OCI-LY3 (cell line): ENCODE measurements around the gene ARID1B.

Source experiments
- H2AFZ ChIP-seq: fragments of 200-600, 300-600 bp; shearing (Covaris generic); 2 replicates; pipeline ENCODE4 v1.6.0; 2014; ENCODE audit warnings: antibody characterized with exemption, low read depth, low read length
- H3K27ac ChIP-seq: fragments of 200-600, 300-600 bp; sonication (generic); 2 replicates; pipeline ENCODE4 v1.5.1; 2014; ENCODE audit warnings: mild to moderate bottlenecking, low read length, moderate library complexity, mixed read lengths
- H3K27me3 ChIP-seq: fragments of 200-600, 300-600 bp; sonication (generic); 2 replicates; pipeline ENCODE4 v1.6.1; 2014; ENCODE audit warnings: low read depth, low read length, mixed read lengths
- H3K36me3 ChIP-seq: fragments of 200-600, 300-600 bp; sonication (generic); replicated peaks from 2 replicates; pipeline ENCODE3; 2014; ENCODE audit warnings: low read depth, low read length, mixed read lengths
- H3K4me1 ChIP-seq: fragments of 300-600, 200-600 bp; sonication (generic); 2 replicates; pipeline ENCODE4 v1.6.1; 2014; ENCODE audit warnings: low read length, mixed read lengths
- H3K4me2 ChIP-seq: fragments of 200-600, 300-600 bp; sonication (generic); 2 replicates; pipeline ENCODE4 v1.6.1; 2014; ENCODE audit warnings: low read length, mixed read lengths
- H3K4me3 ChIP-seq: fragments of 300-600, 200-600 bp; sonication (generic); 2 replicates; pipeline ENCODE4 v1.5.1; 2014; ENCODE audit warnings: antibody characterized with exemption, mild to moderate bottlenecking, low read length, moderate library complexity
- H3K79me2 ChIP-seq: fragments of 300-600, 200-600 bp; shearing (Covaris generic); 2 replicates; pipeline ENCODE4 v1.6.1; 2014; ENCODE audit warnings: mild to moderate bottlenecking, low read length, mixed read lengths
- H3K9ac ChIP-seq: fragments of 300-600, 200-600 bp; shearing (Covaris generic); 2 replicates; pipeline ENCODE4 v1.6.0; 2014; ENCODE audit warnings: mild to moderate bottlenecking, low read length, moderate library complexity
- H3K9me3 ChIP-seq: fragments of 200-600, 300-600 bp; shearing (Covaris generic); 2 replicates; pipeline ENCODE4 v1.6.1; 2014; ENCODE audit warnings: low read length, mixed read lengths; ENCODE audit not compliant: insufficient read depth
- H4K20me1 ChIP-seq: fragments of 200-600, 300-600 bp; sonication (generic); 2 replicates; pipeline ENCODE4 v1.6.1; 2016; ENCODE audit warnings: low read length, mixed read lengths; ENCODE audit not compliant: insufficient read depth
- EZH2phosphoT487 ChIP-seq: fragments of 200-600 bp; shearing (Covaris generic); IDR thresholded peaks from 2 replicates; pipeline ENCODE4 v1.6.1; 2018; ENCODE audit warnings: antibody characterized with exemption, mixed run types, low read depth
- TF ChIP-seq, protein P1 (sequence below): fragments of 200-600, 300-600 bp; sonication (generic); IDR thresholded peaks from 2 replicates; pipeline ENCODE4 v1.5.1; 2014; ENCODE audit warnings: antibody characterized with exemption, low read length, low read depth

Gene ARID1B

DNA sequence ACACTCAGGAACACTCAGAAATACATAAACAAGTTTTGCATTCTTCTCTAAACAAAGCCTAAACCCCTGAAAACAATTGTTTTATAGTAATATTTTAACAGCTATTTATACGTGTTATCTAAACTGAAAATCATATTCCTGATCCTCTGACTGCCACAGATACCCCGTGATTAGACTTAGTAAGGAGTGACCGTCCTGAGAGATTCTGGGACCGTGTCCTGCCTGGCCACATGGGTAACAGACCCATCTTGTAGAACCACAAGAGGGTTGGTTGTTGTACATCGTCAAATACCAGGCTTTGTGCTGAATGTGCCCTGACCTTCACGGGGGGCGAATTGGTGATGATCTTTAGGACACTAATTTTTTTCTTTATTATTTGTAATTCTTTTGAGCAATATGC lies 331.7 kb downstream of the ARID1B start:
- H3K4me1 ChIP-seq = peaks cover 9% of the 10 kb centered on the region
- TF ChIP-seq, protein P1, sequence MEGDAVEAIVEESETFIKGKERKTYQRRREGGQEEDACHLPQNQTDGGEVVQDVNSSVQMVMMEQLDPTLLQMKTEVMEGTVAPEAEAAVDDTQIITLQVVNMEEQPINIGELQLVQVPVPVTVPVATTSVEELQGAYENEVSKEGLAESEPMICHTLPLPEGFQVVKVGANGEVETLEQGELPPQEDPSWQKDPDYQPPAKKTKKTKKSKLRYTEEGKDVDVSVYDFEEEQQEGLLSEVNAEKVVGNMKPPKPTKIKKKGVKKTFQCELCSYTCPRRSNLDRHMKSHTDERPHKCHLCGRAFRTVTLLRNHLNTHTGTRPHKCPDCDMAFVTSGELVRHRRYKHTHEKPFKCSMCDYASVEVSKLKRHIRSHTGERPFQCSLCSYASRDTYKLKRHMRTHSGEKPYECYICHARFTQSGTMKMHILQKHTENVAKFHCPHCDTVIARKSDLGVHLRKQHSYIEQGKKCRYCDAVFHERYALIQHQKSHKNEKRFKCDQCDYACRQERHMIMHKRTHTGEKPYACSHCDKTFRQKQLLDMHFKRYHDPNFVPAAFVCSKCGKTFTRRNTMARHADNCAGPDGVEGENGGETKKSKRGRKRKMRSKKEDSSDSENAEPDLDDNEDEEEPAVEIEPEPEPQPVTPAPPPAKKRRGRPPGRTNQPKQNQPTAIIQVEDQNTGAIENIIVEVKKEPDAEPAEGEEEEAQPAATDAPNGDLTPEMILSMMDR = no peak
- TF ChIP-seq EZH2phosphoT487 = no peak
- H3K27me3 ChIP-seq = no peaks in the 10 kb centered on the region
- H3K9me3 ChIP-seq = no peaks in the 10 kb centered on the region
- no peak overlapping the region for H3K4me2 ChIP-seq
- H3K27ac ChIP-seq = no peak overlapping the region
- no peak overlapping the region for H3K9ac ChIP-seq
- no peaks in the 10 kb centered on the region for H4K20me1 ChIP-seq
- H3K79me2 ChIP-seq = no peaks in the 10 kb centered on the region
- H3K36me3 ChIP-seq = no peaks in the 10 kb centered on the region
- H2AFZ ChIP-seq = no peak overlapping the region
- H3K4me3 ChIP-seq = no peak overlapping the region

DNA sequence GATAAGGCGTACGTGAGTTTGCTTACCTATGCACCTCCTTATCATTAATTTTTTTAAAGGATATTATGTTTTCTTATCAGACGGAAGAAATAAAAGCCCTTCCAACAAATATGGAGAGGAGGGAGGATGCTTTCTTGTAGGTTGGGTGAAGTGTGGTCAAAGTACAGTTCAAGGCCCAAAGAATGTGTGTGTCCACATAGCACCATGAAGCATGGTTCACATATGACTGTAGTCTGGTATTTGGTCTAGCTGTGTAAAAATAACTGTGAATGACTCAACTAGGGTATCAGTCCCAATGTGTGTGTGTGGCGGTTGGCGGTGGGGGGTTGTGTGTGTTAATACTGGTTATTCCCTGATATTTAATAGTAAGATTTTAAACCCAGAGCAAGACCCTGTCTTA lies 333.4 kb downstream of the ARID1B start:
- Histone ChIP-seq H2AFZ (no peak overlapping the region), H3K9me3 (no peaks in the 10 kb centered on the region), H4K20me1 (no peaks in the 10 kb centered on the region), H3K9ac (no peak overlapping the region), H3K27me3 (no peaks in the 10 kb centered on the region), H3K36me3 (no peaks in the 10 kb centered on the region), H3K4me3 (no peak overlapping the region), H3K4me1 (no peaks in the 10 kb centered on the region), H3K27ac (no peak overlapping the region), H3K79me2 (no peaks in the 10 kb centered on the region), H3K4me2 (no peak overlapping the region)
- TF ChIP-seq EZH2phosphoT487 = no peak
- TF ChIP-seq, protein P1 = no peak

- Histone ChIP-seq H2AFZ (no peak overlapping the region), H3K27ac (no peak overlapping the region), H3K9ac (no peak overlapping the region), H3K27me3 (no peaks in the 10 kb centered on the region), H3K36me3 (no peaks in the 10 kb centered on the region), H3K79me2 (no peaks in the 10 kb centered on the region), H4K20me1 (no peaks in the 10 kb centered on the region), H3K4me3 (no peak overlapping the region), H3K4me2 (no peak overlapping the region), H3K4me1 (peaks cover 5% of the 10 kb centered on the region; the same call in 1 of the 2 replicates), H3K9me3 (no peaks in the 10 kb centered on the region)
- TF ChIP-seq EZH2phosphoT487 = no peak
- TF ChIP-seq, protein P1 = no peak
These were observed 336.2 kb downstream of the ARID1B start for GRCh38 chr6:157113389-157113788.

GRCh38 chr6:157116426-157116825 lies 339.2 kb downstream of the ARID1B start:
- peaks cover 5% of the 10 kb centered on the region; the same call in 1 of the 2 replicates for H3K4me1 ChIP-seq
- no peak overlapping the region for H3K9ac ChIP-seq

More at GRCh38 chr6:157116426-157116825, 339.2 kb downstream of the ARID1B start:
- H3K36me3 ChIP-seq = no peaks in the 10 kb centered on the region
- H3K4me2 ChIP-seq = no peak overlapping the region
- no peaks in the 10 kb centered on the region for H3K27me3 ChIP-seq
- H3K27ac ChIP-seq = no peak overlapping the region
- H3K79me2 ChIP-seq = no peaks in the 10 kb centered on the region
- H4K20me1 ChIP-seq = no peaks in the 10 kb centered on the region
- no peak overlapping the region for H2AFZ ChIP-seq
- TF ChIP-seq, protein P1 = no peak
- TF ChIP-seq EZH2phosphoT487 = no peak
- H3K9me3 ChIP-seq = no peaks in the 10 kb centered on the region
- no peak overlapping the region for H3K4me3 ChIP-seq
